Measurements from ENCODE around the gene HS3ST3B1. TPM values are rescaled to one million over a fixed set of nuclear protein-coding genes. Genes with fewer than 3 reads are reported as not detected.

HS3ST3B1 gene
- total and polyA plus RNA-seq, 2 experiments from 2014 or later, result 8.1 to 17.7 TPM

- Mint-ChIP-seq H3K4me3 (no peak overlapping the region), H3K4me1 (0 out of 3 replicates have a peak, but pooled peaks cover 3% of the 10 kb centered on the region), H3K36me3 (ENCODE audit: low read depth) (peaks cover 23% of the 10 kb centered on the region), H3K27me3 (ENCODE audit: insufficient read depth, low read depth, poor library complexity) (peaks cover 1% of the 10 kb centered on the region), H3K9me3 (peaks cover 31% of the 10 kb centered on the region), H3K27ac (no peak overlapping the region)
- Histone ChIP-seq H3K79me2 (replicated peaks; ENCODE audit: insufficient read depth) (no peaks in the 10 kb centered on the region), H3K4me2 (no peak overlapping the region), H3K4me3 (no peak overlapping the region), H3K27me3 (ENCODE audit: insufficient read depth) (no peaks in the 10 kb centered on the region), H3K36me3 (ENCODE audit: insufficient read depth) (0 out of 2 replicates have a peak, but pooled peaks cover 5% of the 10 kb centered on the region), H3K4me1 (ENCODE audit: insufficient read depth) (no peaks in the 10 kb centered on the region), H3K9me2 (ENCODE audit: insufficient read depth) (peaks cover 11% of the 10 kb centered on the region; the same call in 1 of the 2 replicates), H4K20me1 (replicated peaks; ENCODE audit: insufficient read depth) (no peaks in the 10 kb centered on the region), H3F3A (replicated peaks; ENCODE audit: low read depth) (no peaks in the 10 kb centered on the region), H3K27ac (ENCODE audit: low read depth) (no peak overlapping the region), H2AFZ (no peak overlapping the region)
- DNase-seq (ENCODE audit: low spot score), result no peak
- no peak for TF ChIP-seq CTCF (conservative IDR thresholded peaks at IDR 0.05; ENCODE audit: low read depth in 2 of 2)
- no peak for TF ChIP-seq EZH2phosphoT487 (IDR thresholded peaks at IDR 0.05; ENCODE audit: unreplicated experiment)
- no peak for TF ChIP-seq STAT1 (IDR thresholded peaks at IDR 0.05; ENCODE audit: unreplicated experiment)
- no peak for TF ChIP-seq ETS1 (IDR thresholded peaks at IDR 0.05)
- TF ChIP-seq CREB1 (CRISPR knock-in tag; IDR thresholded peaks at IDR 0.05; ENCODE audit: low read depth), result no peak
- TF ChIP-seq ZNF462 (CRISPR knock-in tag; IDR thresholded peaks at IDR 0.05), result no peak
- no peak for ATAC-seq
Measured at GRCh38 chr17:14398766-14399165, 97.9 kb downstream of the HS3ST3B1 start.

Other genes starting within 250 kb of the HS3ST3B1 start
- gene COX10, start 231.6 kb upstream of the HS3ST3B1 start, total RNA-seq (2014; rRNA removed; shearing (Covaris generic)), result 29.9 and 46.6 TPM in 2 replicates
- gene COX10, start 231.6 kb upstream of the HS3ST3B1 start, polyA plus RNA-seq (2016; fragmentation: Nextera tagmentation; extraction: Ambion mirVana), result 23.2 and 25.7 TPM in 2 replicates
- not detected in 2 replicates for gene CDRT15, start 64.2 kb upstream of the HS3ST3B1 start, total RNA-seq (2014; rRNA removed; shearing (Covaris generic))
- gene CDRT15, start 64.2 kb upstream of the HS3ST3B1 start, polyA plus RNA-seq (2016; fragmentation: Nextera tagmentation; extraction: Ambion mirVana), result 0.40 TPM in 1 of 2 replicates, not detected in the other